HG03060 (cell line): ENCODE data around the gene BDKRB2.

Source experiments
- ATAC-seq: cut with Tn5 transposase; IDR thresholded peaks from one replicate; pipeline ENCODE4 v1.9.1; 2021; ENCODE audit warnings: low read depth, moderate number of reproducible peaks; ENCODE audit not compliant: unreplicated experiment

BDKRB2 gene

DNA sequence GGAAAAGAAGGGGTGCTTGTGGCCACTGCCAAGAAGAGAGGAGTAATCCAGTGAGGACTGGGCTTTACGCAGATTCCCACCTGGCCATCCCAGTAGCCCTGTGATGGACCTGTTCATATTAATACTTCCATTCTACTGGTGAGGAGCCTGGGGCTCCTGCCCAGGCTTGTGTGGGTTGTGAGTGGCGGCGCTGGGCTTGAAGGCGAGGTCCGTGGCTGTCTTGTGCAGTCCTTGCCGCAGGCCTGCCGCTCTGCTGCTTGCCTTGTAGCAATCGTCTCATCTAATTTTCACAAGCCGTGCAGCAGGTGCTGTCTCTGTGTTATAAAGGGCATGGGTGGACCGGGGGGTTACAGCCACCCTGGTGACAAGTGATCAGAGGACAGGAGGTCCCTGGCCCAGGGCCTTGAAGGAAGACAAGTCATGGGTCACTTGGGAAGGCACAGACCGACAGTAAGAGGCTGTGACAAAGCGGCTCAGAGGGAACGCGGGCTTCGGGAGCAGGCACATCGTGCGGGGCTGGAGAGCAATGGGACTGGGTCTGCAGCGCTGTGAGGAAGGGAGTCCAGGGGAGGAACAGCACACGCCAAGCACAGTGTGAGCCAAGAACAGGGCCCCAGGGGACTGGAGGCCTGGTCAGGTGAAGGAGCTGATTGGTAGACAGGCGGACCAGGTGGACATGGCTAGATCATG lies 7.3 kb upstream of the BDKRB2 start:
- no peak for ATAC-seq

DNA sequence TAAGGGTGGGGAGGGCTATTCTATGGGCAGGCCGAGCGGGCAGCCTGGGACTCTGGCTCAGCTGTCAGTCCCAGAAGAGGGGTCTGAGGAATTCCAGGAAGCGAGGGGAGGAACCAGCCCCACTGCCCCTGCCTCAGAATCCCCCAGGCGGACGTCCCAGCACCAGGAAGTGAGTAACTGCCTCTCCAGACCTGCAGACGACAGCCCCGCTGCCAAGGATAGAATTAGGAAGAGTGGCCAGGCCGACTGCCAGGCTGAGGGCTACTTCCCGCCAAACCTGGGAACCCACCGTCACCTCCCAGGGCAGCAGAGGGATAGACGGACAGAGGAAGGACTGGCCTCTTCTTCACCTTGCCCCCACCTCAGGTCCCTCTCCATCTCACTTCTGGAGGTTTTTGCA lies 6.7 kb upstream of the BDKRB2 start:
- ATAC-seq = no peak

DNA sequence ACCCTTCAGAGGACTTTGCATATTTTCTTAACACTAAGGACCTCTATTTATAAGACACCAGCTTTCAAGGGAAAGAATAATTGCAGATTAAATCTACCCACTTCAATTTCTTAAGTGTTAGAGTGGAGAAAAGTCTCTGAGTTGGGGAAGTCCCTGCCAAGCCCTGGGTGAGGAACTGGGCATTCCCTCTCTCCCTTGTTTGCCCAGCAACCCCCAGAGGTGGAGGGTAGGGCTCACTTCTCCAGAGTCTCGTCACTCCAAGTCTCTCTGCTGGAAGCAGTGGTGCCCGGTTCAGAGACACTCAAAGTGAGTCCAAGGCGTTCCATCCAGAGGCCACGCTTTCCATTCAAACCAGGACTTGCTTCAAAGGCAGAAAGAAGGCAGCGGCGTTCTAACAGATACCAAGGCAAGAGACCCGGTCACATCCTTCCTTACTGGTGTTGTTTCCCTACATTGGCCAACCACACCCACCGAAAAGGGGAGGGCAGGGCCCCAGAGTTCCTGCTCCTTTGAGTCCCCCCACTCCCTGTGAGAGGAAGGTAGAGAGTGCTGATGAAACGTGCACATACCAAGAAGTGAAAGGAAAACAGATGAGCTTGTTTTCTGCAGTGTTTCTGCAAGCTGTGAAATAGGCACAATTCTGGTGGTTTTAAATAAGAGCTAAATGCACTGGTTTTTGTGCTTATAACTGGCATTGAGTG lies 6.1 kb upstream of the BDKRB2 start:
- ATAC-seq = no peak

DNA sequence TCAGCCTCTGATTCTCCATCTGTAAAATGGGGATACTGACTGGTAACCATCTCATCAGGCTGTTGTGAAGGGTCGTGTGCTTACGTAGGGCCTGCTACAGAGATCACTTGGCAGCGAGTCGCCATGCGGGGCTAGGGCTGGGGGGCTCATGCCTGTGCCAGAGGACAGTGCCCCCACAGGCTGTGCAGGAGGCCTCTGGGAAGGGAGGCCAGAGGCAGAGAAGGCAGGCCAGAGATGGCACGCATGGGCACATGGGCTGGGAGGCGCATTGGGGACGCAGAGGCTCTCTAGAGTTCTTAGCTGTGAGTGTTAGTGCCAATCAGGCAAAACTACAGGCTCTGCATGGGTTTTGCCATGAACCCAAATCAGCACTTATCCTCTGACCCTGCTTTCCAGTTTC lies 3.5 kb upstream of the BDKRB2 start:
- ATAC-seq = no peak

DNA sequence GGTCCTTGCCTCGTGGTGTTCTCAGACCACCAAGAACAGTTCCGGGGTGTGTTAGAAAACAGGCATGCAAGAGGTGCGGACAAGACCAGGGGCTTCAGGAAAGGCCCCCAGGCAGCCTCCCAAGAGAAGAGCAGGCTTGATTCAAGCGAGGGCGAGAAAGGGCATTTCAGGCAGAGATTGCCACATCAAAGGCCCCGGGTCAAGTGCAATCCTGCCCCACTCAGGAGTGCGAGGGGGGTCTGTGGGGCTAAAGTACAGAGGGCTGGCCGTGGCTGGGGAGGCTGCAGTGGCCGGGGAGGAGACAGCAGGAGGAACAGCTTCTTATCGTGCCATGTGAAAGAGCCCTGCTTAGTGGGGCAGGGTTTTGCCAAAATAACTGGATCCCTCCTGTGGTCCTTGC lies 2.7 kb upstream of the BDKRB2 start:
- ATAC-seq = no peak

DNA sequence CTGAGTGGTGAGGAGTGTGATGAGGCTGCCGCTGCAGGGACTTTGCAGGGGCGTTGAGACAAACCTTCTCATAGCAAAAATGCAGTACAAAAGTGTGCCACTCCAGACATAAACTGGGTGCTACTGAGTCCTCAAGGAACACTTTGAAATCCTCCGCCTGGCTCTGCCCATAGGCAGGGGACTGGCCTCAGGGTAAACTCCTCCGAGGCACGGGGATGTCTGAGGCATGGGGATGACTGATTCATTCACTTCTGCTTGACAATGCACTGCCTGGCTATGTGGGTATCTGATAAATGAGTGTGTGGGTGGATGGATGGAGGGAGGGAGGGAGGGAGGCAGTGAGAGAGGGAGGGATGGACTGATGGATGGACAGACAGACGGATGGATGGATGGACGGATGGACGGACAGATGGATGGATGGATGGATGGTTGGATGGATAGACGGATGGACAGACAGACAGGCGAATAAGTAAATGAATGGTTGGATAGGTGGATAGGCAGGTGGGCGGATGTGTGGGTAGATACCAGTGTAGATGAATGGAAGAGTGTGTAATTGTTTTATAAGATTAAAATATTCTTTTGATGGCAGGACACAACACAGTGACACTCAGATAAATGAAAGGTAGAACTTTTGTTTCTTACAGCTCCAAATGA lies 2.1 kb upstream of the BDKRB2 start:
- ATAC-seq = no peak

DNA sequence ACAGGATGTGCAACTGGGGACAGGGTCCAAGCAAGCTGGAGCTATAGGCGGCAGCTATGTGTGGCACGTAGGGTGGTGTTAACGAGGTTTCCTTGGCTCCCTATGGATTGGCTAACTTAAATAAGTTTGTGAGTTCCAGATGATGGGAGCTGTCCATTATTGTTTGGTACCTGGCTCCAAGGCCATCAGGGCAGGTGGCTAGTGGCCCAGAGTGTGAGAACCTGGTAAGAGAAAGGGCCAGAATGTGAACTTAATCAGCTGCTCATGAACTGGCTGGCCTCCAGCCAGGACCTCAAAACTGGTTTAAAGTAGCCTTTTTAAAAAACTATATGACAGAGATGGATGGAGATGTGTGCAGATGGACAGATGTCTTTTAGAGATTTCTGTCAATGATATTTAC lies 1.5 kb upstream of the BDKRB2 start:
- no peak for ATAC-seq

DNA sequence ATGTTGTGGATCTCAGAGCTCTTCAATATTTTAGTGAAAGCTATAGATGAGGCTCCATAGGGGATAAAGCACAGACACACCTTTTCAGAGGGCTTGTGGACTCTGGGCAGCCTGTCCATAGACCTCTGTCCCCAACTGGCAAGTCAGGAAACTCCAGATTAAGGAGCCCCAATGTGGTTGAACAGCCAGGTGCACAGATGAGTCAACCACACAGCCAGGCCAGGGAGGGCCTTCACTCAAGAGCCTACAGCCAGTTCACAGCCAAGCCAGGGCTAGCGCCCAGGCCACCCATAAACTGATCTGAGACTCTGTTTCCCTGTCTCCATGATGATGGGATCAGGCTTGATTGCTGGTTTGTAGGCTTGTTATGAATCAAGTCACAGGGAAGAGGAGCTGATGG lies 1.0 kb upstream of the BDKRB2 start:
- no peak for ATAC-seq

DNA sequence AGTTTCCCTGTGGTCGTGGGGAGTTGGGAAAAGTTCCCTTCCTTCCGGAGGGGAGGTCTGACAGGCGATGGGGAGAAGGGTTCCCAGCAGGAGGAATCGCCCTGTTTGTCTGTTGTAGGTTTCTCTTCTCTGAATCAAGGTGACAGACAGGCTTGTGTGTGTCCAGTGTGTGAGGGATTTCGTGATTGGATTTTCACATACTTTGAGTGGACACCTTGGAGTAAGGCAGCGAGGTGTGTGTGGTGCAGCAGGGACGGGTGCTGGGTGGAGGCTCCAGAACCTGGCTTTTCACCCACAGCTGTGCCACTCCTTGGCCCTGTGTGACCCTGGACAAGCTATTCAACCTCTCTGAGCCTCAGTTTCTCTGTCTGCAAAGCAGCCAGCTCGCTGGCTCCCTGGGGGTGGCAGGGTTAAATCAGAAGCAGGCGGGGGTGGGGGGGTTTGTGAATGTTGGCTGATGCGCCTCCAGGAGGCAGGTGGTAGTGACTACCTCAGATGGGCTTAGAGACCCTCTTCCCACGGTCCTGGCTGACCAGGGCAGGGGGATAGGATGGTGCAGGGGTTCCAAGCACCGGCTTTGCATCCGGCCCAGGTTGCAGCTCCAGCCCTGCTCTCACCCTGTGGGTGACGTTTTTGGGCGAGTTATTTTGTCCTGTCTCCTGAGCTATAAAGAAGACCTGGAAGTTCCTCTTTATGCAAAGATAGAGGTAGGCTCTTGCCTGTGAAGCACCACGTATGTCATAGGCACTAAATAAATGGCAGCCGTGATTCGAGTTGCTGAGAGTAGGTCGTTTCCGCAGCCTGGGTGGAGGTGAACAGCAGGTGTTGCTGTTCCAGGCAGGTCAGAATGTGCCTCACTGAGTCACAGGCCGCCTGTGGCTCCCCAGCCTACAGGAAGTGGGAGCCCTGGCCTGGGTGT lies 679 bp downstream of the BDKRB2 start:
- ATAC-seq = no peak

DNA sequence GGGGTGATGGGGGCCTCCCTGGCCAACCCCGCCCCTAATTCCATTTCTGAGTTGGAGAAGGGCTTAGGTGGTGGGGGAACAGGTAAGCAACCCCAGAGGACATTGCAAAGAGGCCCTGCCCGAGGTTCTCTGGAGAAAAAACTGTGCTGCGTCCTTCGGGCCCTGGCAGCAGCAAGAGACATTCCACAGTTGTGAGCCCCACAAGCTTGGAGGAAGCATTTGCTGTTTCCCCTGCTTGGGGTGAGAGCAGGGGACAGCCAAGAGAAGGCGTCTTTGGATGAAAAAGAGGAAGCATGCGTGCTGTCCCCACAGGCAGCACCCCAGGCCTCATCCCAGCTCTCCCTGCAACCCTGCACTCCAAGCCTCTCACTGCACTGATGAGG lies 1.3 kb downstream of the BDKRB2 start:
- no peak for ATAC-seq

DNA sequence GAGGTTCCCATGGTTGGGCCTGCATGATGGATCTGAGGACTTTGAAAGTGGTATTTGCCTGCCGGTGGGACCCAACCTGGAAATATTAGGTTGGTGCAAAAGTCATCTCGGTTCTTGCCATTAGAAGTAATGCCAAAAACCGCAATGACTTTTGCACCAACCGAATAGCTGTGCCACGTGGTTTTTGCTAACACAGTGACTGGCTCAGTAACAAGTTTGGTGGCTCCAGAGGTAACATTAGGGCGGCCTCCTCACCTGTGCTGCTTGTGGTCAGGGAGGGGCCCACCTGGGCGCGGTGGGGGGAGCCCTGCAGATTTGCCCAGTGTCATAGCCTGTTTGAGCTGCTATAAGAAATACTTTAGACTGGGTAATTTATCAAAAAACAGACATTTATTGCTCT lies 1.8 kb downstream of the BDKRB2 start:
- ATAC-seq = no peak

DNA sequence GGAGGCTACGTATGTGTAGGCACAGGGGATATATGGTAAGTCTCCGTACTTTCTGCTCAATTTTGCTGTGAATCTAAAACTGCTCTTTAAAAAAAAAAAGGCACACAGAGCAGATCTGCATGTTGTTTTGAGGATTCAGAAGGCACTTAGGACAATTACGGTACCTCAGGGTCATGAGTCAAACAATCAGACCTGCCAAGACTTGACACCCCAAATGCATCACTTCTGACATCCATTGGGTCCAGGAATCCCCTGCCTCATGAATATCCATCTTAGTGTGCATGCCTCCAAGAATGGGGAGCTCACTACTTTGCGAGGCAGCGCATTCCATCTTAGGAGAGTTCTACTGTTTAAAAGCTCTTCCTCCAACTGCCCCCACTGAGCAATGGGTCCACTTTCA lies 3.0 kb downstream of the BDKRB2 start:
- ATAC-seq = no peak

DNA sequence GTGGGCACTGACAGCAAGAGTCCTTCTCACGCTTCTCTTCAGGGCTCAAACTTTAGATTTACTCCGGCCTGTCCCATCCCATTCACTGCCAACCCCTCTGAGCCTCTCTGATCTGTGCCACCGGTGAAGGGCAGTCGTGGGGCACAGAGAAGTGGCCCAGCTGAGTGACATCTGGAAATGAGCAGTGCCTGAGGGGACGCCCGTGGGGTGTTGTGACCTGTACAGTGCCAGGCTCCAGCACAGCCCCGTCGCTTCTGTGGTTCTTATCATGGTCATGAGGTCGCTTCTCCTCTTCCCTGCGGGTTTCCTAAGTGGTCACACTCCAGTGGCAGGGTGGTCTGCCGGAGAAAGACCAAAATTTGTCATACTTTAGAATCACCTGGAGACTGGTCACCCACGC lies 4.1 kb downstream of the BDKRB2 start:
- no peak for ATAC-seq

DNA sequence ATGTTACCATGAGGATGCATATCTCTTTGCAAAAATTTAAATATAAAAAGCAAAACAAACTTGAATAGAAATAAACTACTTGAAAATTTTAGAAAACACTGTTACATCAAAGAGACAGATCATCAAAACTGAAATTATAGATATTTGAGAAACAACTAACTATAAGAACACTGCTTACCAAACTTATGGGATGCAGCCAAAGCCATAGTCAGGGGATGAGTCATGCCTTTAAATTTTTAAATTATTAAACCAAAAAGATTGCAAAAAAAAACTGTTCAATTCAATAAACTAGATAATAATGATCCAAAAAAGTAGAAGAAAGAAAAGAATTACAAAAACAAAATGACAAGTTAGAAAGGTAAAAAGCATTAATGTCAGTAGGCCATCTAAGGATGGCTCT lies 7.5 kb downstream of the BDKRB2 start:
- ATAC-seq = no peak

DNA sequence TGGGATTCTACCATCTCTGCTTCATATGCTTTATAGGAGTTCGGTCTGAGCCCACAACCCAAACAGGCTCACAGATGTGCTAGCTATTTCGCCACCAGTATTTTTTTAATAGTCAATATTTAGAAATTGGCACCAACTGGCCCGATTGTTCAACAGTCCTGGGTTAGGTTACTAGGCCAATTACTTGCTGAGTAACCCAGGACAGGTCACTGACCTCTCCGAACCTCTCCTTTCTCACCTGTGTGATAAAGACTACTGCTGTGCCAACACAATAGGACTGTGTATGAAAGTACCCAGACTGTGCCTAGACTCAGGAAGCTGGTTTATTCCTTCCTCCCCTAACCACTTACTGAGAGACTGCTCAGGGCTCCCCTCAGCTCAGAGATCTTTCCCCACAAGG lies 8.3 kb downstream of the BDKRB2 start:
- ATAC-seq = no peak

DNA sequence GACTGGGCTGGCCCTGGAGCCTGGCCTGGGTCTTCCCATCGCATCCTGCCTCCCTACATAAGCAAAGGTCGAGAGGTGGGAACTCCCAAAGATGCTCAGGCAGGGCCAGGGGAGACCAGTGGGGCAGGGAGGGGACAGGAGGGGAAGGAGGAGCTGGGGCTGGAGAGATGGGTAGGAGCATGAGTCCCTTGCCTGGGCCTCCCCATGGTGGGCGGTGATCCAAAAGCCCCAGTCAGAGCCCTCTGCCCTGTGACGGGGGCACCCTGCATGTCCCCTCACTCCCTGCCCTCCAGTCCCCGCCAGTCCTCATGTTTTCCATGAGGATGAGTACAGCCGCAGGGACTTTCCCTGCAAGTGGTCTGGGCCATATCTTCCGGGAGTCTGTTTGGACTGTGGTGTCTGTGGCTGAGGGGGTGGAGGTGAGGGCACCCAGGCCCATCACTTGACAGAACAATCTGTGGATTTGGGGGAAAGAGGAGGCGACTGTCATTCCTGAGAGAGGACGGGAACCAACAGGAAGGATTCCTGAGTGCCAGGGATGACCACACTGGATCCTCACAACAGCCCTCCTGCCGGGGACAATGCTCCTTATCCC lies 9.3 kb downstream of the BDKRB2 start:
- no peak for ATAC-seq

DNA sequence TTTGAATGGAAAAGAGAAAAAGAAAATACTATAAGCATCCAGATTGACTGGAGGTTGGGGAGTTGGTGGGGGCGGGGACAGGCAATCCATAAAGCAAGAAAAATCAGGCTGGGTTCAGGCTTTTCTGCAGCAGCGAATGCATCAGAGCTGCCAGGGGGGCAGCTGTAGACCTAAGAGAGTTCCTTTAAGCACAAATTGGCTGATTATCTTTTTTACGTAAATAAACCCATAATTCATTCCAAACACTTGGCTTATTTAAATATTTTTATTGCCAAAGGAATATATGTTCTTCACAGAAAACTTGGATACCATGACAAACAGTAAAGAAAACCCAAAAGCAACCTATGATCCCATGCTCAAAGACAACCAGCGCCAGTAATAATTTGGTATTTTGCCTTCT lies 10.2 kb downstream of the BDKRB2 start:
- no peak for ATAC-seq

DNA sequence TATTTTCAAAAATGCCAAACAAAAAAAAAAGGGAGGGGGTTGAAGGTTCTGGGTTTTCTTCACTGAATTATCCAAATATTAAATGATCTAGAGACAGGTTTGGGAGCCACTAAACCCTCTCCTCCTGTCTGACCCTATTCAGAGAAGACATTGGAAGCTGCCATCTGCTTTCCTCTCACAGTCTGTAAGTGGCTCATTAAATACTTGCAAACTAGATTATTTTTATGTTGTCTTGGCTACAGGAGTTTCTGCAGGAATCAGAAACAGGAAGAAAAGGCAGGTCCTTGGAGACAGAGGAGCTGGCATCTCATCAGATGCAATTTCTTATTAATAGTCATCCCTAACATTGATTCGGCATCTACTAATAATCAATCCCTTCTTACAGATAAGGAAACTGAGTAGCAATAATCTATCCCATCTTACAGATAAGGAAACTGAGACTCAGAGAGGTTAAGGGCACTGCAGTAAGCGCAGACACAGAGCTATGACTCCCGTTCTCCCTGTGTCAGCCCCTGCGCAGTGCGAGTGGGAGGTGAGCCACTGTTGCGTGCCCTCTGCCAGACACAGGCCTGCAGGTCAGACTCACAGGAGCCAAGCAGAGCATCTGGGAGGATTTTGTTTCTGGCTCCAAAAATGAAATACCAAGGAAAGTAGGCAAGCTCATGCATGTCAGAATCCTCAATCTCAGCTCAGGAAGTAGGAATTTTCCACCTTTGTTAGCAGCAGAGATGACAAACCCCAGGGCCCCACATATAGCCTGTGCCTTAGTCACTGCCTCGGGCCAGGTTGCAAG lies 11.0 kb downstream of the BDKRB2 start:
- no peak for ATAC-seq

DNA sequence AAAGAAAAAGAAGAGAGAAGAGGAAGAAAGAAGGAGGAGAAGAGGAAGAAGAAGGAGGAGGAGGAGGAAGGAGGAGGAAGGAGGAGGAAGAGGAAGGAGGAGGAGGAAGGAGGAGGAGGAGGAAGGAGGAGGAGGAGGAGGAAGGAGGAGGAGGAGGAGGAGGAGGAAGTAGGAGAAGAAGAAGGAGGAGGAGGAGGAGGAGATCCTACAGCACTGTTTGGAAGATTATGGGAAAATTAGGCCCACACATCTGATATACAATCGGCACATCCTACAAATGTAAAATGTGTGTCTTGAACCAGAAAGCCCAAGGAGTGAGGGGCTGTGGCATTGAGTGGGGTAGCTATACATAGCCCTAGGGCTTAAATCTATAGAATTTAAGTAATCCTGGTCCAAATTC lies 12.0 kb downstream of the BDKRB2 start:
- no peak for ATAC-seq

DNA sequence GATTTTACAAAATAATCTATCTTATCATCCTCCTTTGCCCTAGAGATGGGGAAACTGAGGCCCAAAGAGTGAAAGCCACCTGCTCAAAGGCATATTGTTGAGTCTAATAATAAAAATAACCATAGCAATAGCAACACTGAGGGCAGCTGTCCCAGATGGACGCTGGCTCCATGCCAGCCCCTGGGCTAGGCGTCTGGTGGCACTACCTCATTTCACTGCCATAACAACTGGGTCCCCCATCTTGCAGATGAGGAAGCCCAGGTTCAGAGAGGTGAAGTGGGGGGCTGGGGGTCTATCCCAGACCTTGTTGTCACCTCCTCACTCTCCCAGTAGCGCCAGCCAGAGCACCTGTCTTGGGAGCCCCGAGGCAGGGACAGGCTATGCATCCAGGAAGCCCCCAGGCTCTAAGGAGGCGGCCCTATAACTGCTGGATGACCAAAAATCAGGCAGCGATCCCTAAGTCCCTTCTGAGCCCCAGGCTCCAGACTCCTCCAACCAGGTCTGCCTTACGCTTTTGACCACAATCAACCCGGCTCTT lies 12.8 kb downstream of the BDKRB2 start:
- no peak for ATAC-seq
